SU-DHL-6 (cell line): Measurements from ENCODE around the gene CTSV.
"Not testable (repeated sequence)": the region's sequence is repeated elsewhere in the genome, so short reads cannot be mapped to it uniquely, and the experiment has no call there.

Experiments
- H2AFZ ChIP-seq: fragments of 200-600 bp; sonication (generic); 2 replicates; pipeline ENCODE4 v1.6.1; 2014; ENCODE audit warnings: low read depth, mild to moderate bottlenecking, moderate library complexity, mixed read lengths, antibody characterized with exemption, low read length; ENCODE audit not compliant: severe bottlenecking
- H3F3A ChIP-seq: fragments of 200-600 bp; shearing (Covaris generic); 2 replicates; pipeline ENCODE4 v1.6.0; 2016; ENCODE audit warnings: antibody characterized with exemption, mild to moderate bottlenecking; ENCODE audit not compliant: insufficient read depth
- H3K27ac ChIP-seq: fragments of 200-600 bp; sonication (generic); 2 replicates; pipeline ENCODE4 v1.5.1; 2016; ENCODE audit warnings: low read depth, mild to moderate bottlenecking, low read length, moderate library complexity, mixed read lengths
- H3K27me3 ChIP-seq: fragments of 200-600 bp; sonication (generic), shearing (Covaris generic); 2 replicates; pipeline ENCODE4 v1.6.0; 2014; ENCODE audit warnings: mild to moderate bottlenecking, low read length
- H3K36me3 ChIP-seq: fragments of 200-600 bp; sonication (generic); 2 replicates; pipeline ENCODE4 v1.6.1; 2014; ENCODE audit warnings: mild to moderate bottlenecking, low read length, mixed read lengths
- H3K4me2 ChIP-seq: fragments of 300-600, 200-600 bp; shearing (Covaris generic), sonication (generic); 2 replicates; pipeline ENCODE4 v1.6.0; 2014; ENCODE audit warnings: low read length, low read depth, mild to moderate bottlenecking; ENCODE audit not compliant: poor library complexity, severe bottlenecking
- H3K4me3 ChIP-seq: fragments of 200-600 bp; sonication (generic); 2 replicates; pipeline ENCODE4 v1.5.1; 2014; ENCODE audit warnings: antibody characterized with exemption, low read length, mild to moderate bottlenecking, mixed read lengths; ENCODE audit not compliant: insufficient read depth, poor library complexity, severe bottlenecking
- H3K79me2 ChIP-seq: fragments of 200-600 bp; sonication (generic); 2 replicates; pipeline ENCODE4 v1.6.1; 2014; ENCODE audit warnings: mild to moderate bottlenecking, low read length, moderate library complexity; ENCODE audit not compliant: insufficient read depth
- H3K9ac ChIP-seq: fragments of 200-600 bp; sonication (generic); 2 replicates; pipeline ENCODE4 v1.7.0; 2014; ENCODE audit warnings: mild to moderate bottlenecking, low read length
- H3K9me2 ChIP-seq: fragments of 200-600 bp; sonication (generic); replicated peaks from 2 replicates; pipeline ENCODE4 v1.6.1; 2014; ENCODE audit warnings: low read length; ENCODE audit not compliant: insufficient read depth
- H3K9me3 ChIP-seq: fragments of 200-600 bp; sonication (generic); 2 replicates; pipeline ENCODE4 v1.6.1; 2014; ENCODE audit warnings: low read length, mixed read lengths; ENCODE audit not compliant: insufficient read depth
- H4K20me1 ChIP-seq: fragments of 200-600 bp; sonication (generic); 2 replicates; pipeline ENCODE4 v1.6.1; 2014; ENCODE audit warnings: low read depth, mild to moderate bottlenecking, antibody characterized with exemption, low read length, moderate library complexity, mixed read lengths
- EZH2phosphoT487 ChIP-seq: fragments of 200-600 bp; sonication (generic), shearing (Covaris generic); conservative IDR thresholded peaks from 2 replicates; pipeline ENCODE4 v1.6.1; 2018; ENCODE audit warnings: mild to moderate bottlenecking, antibody characterized with exemption, low read length, moderate library complexity, mixed read lengths
- TF ChIP-seq, protein P1 (sequence below): fragments of 200-600 bp; sonication (generic); IDR thresholded peaks from one replicate; pipeline ENCODE4 v1.5.1; 2017; ENCODE audit warnings: antibody characterized with exemption, mild to moderate bottlenecking, low read length, moderate library complexity; ENCODE audit not compliant: insufficient read depth, poor library complexity, severe bottlenecking

Gene CTSV

DNA sequence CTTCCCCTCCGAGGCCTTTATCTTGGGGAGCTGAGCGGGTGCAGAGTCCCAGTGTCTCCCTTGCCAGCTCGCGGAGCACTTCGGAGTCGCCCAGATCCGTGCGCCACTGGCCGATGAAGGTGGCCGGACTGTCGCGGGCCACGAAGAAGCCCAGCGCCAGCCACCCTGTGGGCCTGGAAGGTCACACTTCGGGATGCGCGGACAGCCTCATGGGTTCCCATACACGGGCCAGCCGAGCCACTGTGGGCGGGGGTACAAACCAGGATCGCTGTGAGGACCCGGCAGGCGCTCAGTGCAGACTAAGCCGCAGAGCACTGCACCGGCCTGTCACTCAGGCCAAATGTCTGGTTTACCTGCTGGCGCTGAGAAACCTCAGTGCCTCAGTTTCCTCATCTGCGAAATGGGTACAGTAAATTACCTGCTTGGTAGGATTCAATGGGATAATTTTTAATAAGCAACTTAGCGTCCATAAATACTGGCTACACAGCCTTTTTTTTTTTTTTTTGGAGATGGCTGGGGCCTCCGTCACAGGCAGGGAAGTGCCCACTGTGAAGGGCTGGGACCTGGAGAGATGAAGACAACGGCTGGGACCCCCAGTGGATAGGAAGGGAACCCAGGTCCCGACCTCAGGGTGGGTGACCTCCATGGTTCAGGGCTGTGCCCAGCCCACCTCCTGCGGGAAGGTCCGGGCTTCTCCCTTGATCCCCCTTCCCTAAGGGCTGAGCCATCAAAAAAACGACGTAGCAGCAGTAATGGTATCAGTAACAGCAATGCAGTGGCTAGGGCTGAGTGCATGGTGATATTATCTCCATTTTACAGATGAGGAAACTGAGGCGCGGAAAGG is 38.7 kb upstream of the CTSV start:
- Histone ChIP-seq H4K20me1 (no peaks in the 10 kb centered on the region), H2AFZ (no peak overlapping the region), H3F3A (no peaks in the 10 kb centered on the region), H3K27ac (no peak overlapping the region), H3K4me2 (no peak overlapping the region), H3K79me2 (no peaks in the 10 kb centered on the region), H3K27me3 (no peaks in the 10 kb centered on the region), H3K4me3 (no peak overlapping the region), H3K36me3 (no peaks in the 10 kb centered on the region), H3K9me3 (no peaks in the 10 kb centered on the region), H3K9me2 (no peaks in the 10 kb centered on the region), H3K9ac (no peak overlapping the region)
- TF ChIP-seq, protein P1, sequence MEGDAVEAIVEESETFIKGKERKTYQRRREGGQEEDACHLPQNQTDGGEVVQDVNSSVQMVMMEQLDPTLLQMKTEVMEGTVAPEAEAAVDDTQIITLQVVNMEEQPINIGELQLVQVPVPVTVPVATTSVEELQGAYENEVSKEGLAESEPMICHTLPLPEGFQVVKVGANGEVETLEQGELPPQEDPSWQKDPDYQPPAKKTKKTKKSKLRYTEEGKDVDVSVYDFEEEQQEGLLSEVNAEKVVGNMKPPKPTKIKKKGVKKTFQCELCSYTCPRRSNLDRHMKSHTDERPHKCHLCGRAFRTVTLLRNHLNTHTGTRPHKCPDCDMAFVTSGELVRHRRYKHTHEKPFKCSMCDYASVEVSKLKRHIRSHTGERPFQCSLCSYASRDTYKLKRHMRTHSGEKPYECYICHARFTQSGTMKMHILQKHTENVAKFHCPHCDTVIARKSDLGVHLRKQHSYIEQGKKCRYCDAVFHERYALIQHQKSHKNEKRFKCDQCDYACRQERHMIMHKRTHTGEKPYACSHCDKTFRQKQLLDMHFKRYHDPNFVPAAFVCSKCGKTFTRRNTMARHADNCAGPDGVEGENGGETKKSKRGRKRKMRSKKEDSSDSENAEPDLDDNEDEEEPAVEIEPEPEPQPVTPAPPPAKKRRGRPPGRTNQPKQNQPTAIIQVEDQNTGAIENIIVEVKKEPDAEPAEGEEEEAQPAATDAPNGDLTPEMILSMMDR = no peak
- TF ChIP-seq EZH2phosphoT487 = no peak

DNA sequence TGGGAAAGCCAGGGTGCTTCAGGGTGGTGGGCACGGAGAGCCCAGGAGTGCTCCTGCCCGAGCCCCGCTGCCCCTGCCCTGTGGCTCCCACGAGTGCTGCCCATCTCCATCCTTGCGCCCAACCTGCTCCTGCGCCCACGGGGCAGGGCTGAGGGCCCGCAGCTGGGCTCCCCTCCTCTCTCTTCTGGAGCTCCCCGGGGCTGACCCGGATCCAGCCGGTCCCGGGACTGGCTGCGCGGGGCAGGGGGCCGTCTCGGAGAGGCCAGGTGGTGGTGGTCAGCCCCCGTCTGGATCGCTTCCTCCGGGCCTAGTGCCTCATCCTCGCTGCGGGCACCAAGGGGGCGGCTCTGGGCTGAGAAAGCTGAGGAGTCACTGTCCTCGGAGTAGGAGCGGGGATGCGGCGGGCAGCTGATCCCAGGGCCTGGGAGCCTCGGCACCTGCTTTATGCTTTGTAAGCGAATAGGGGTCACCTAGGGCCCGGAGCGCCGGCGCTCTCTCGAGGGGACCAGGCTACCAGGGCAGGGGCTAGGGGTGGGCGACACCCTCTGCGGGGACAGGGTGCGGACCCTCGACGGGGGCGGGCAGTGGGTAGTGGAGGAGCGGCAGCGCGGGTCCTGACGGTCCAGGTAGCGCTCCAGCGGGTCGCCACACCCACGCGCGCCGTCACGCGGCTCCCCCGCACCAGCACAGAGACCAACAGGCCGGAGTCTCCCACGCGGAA is 37.9 kb upstream of the CTSV start:
- not testable (repeated sequence) for H3K9me3 ChIP-seq, H3K27me3 ChIP-seq, H3K9ac ChIP-seq, H3F3A ChIP-seq, H2AFZ ChIP-seq, H3K9me2 ChIP-seq, H3K4me2 ChIP-seq, H3K79me2 ChIP-seq, H3K36me3 ChIP-seq, H3K27ac ChIP-seq, H4K20me1 ChIP-seq, H3K4me3 ChIP-seq

DNA sequence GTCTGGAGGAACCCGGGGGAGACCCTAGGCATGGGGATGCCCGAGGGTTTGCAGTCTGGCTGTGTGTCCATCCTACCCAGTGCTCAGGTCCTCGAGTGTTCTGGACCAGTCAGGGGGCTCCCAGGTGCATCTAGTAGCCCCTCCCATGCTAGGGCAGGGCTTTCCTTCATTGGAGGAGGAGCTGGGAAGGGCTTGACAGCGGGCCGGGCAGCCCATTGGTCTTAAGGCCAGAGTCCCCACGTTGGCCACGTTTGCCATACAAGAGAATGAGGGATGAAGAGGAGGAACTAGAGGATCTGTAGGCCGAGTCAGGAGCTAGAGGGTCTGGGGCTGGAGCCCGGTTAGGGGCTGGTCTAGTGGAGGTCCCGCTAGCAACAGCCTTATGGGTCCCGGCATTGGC is 37.3 kb upstream of the CTSV start:
- Histone ChIP-seq H3K36me3 (no peaks in the 10 kb centered on the region), H3K4me2 (no peak overlapping the region), H2AFZ (no peak overlapping the region), H3K27ac (no peak overlapping the region), H3K4me3 (no peak overlapping the region), H3K9me2 (no peaks in the 10 kb centered on the region), H3K79me2 (no peaks in the 10 kb centered on the region), H4K20me1 (no peaks in the 10 kb centered on the region), H3F3A (no peaks in the 10 kb centered on the region), H3K9ac (no peak overlapping the region), H3K27me3 (no peaks in the 10 kb centered on the region), H3K9me3 (no peaks in the 10 kb centered on the region)
- TF ChIP-seq EZH2phosphoT487 = no peak

DNA sequence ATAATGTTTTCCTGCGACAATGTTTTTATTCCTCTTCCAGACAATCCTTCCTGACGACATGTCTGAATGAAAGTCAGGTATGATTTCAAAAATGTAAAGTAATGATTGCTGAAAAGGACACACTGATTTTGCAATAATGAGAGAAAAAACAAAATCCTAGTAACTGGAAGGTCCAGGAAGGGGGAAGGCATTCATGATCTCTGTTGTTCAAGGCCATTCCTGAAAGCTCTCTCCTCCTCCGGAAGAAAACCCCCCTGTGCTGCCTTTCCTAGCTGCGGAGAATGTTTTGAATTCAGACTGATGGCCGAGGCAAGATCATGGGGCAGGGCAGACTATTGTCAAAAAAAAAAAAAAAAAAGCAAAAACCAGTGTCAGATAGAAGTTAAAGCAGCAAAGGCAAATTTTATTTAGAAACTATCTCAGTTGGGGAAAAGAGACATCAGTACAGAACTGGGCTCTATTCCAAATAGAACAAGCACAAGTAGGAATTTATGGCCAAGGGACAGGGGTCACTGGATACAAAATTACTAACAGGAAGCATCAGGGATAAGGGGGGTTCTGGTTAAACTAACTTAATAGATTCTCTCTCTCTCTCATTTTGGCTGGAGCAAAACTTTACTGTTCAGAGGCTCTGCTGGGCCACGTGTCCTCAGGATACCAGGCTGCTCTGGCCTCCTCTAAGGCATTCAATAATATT is 36.5 kb upstream of the CTSV start:
- Histone ChIP-seq H4K20me1 (no peaks in the 10 kb centered on the region), H3K79me2 (no peaks in the 10 kb centered on the region), H3K27me3 (no peaks in the 10 kb centered on the region), H3K9me2 (no peaks in the 10 kb centered on the region), H3K9me3 (no peaks in the 10 kb centered on the region), H3K4me3 (no peak overlapping the region), H2AFZ (no peak overlapping the region), H3K4me2 (no peak overlapping the region), H3F3A (no peaks in the 10 kb centered on the region), H3K36me3 (no peaks in the 10 kb centered on the region), H3K9ac (no peak overlapping the region), H3K27ac (no peak overlapping the region)
- TF ChIP-seq EZH2phosphoT487 = no peak
- TF ChIP-seq, protein P1 = no peak
